Testis (tissue), 3 donors: ENCODE measurements around the gene SLX4IP. TPM values are rescaled to one million over a fixed set of nuclear protein-coding genes. Genes with fewer than 3 reads are reported as not detected.

Experiments used
- DNase-seq: peaks from one replicate; pipeline ENCODE4 v3.0.0-alpha.2; 2019
- H3K27ac ChIP-seq, 2 donors: fragments of 200-600 bp; sonication (generic); one replicate each; pipeline ENCODE4 v1.5.1; 2019
- H3K27me3 ChIP-seq: fragments of 200-600 bp; sonication (generic); one replicate; pipeline ENCODE4 v1.5.1; 2019
- H3K36me3 ChIP-seq: fragments of 200-600 bp; sonication (generic); one replicate; pipeline ENCODE4 v1.5.1; 2017; ENCODE audit warnings: low read depth; ENCODE audit errors: missing control alignments
- H3K4me1 ChIP-seq: fragments of 200-600 bp; sonication (generic); one replicate; pipeline ENCODE4 v1.5.1; 2019
- H3K4me3 ChIP-seq, 2 donors: fragments of 200-600 bp; sonication (generic); one replicate each; pipeline ENCODE4 v1.5.1; 2017 to 2019
- H3K9me3 ChIP-seq: fragments of 200-600 bp; sonication (generic); one replicate; pipeline ENCODE4 v1.5.1; 2017
- CTCF ChIP-seq, 3 experiments: fragments of 450-650 bp in 2 of 3; fragments of 200-600 bp in 1 of 3; sonication (generic) in 1 of 3; IDR thresholded peaks; one replicate each; pipeline ENCODE4 v1.5.1; 2016 to 2019; ENCODE audit warnings: antibody characterized with exemption in 3 of 3, mild to moderate bottlenecking in 2 of 3, moderate library complexity in 1 of 3
- POLR2A ChIP-seq: fragments of 450-650 bp; IDR thresholded peaks from one replicate; pipeline ENCODE4 v1.6.1; 2017; ENCODE audit warnings: antibody characterized with exemption, mild to moderate bottlenecking, moderate library complexity
- WGBS, 2 donors: methylation state at CpG; one replicate each; pipeline ENCODE4 v1.1.5; 2018; 5-methylcytosine and 5-hydroxymethylcytosine counted together
- intact Hi-C: fragments of 100-400 bp; cut with DNase I; formaldehyde crosslinking; loops from one replicate; pipeline ENCODE4 v1.15.1; 2023; ENCODE audit warnings: low total_unique reads
- polyA plus RNA-seq: library from polyadenylated mRNA; stranded (reverse); fragments of 350-450 nt; fragmentation: Illumina TruSeq; extraction: RNeasy Lipid Tissue Mini Kit (QIAGEN cat#74804); gene quantifications from one replicate; pipeline ENCODE4 v1.2.3, GENCODE V29; 2014; ENCODE audit warnings: low read depth, low replicate concordance; ENCODE audit not compliant: insufficient read depth
- total RNA-seq, 2 donors: library from RNA; depleted of rRNA; stranded (reverse); fragments of >200 nt; gene quantifications; one replicate each; pipeline ENCODE4 v1.2.3, GENCODE V29; 2016

SLX4IP gene
- total and polyA plus RNA-seq, 3 donors from 2014 or later: 3.8 to 10.8 (median 9.7) TPM

- H3K4me1 ChIP-seq: peaks cover 12% of the 10 kb centered on the region
- no peaks in the 10 kb centered on the region for H3K36me3 ChIP-seq
- DNase-seq: no peak
- H3K4me3 ChIP-seq: no peak overlapping the region
- WGBS, 2 donors: 81 to 83% methylated on average over 5 of the region's 5 CpGs
- TF ChIP-seq CTCF (IDR thresholded peaks at IDR 0.05): no peak
- TF ChIP-seq POLR2A: no peak
- no peak overlapping the region for H3K27ac ChIP-seq
- intact Hi-C loops: no loop called here
- H3K9me3 ChIP-seq: no peaks in the 10 kb centered on the region
- H3K27me3 ChIP-seq: no peaks in the 10 kb centered on the region
Observed at GRCh38 chr20:10634211-10634610, 199.1 kb downstream of the SLX4IP start.

- no peak overlapping the region for H3K27ac ChIP-seq
- H3K4me1 ChIP-seq: peaks cover 12% of the 10 kb centered on the region
- intact Hi-C loops: no loop called here
- no peak overlapping the region for H3K4me3 ChIP-seq
- 80 to 89% methylated on average over 11 of the region's 11 CpGs for WGBS, 2 donors
- no peaks in the 10 kb centered on the region for H3K36me3 ChIP-seq
- TF ChIP-seq POLR2A (no peak), CTCF (IDR thresholded peaks at IDR 0.05) (no peak)
- H3K9me3 ChIP-seq: no peaks in the 10 kb centered on the region
- DNase-seq: no peak
- H3K27me3 ChIP-seq: no peaks in the 10 kb centered on the region
Observed at GRCh38 chr20:10634683-10635411, 199.7 kb downstream of the SLX4IP start.

- no peak for DNase-seq
- TF ChIP-seq CTCF (IDR thresholded peaks at IDR 0.05): no peak
- no peak for TF ChIP-seq POLR2A
- Histone ChIP-seq H3K4me1 (peaks cover 12% of the 10 kb centered on the region), H3K9me3 (no peaks in the 10 kb centered on the region), H3K36me3 (no peaks in the 10 kb centered on the region), H3K4me3 (no peak overlapping the region), H3K27me3 (no peaks in the 10 kb centered on the region), H3K27ac (no peak overlapping the region)
- WGBS, 2 donors: 81 to 92% methylated on average over 5 of the region's 5 CpGs
- intact Hi-C loops: no loop called here
Observed at GRCh38 chr20:10635476-10636208, 200.5 kb downstream of the SLX4IP start.

GRCh38 chr20:10636326-10636818, 201.3 kb downstream of the SLX4IP start:
- Histone ChIP-seq H3K4me1 (peaks cover 12% of the 10 kb centered on the region), H3K27ac (peak overlapping the region in 1 of 2 donors; percentile 48), H3K9me3 (no peaks in the 10 kb centered on the region), H3K36me3 (no peaks in the 10 kb centered on the region), H3K27me3 (no peaks in the 10 kb centered on the region), H3K4me3 (no peak overlapping the region)
- intact Hi-C loops: no loop called here
- DNase-seq: no peak
- WGBS, 2 donors: 22 to 64% methylated on average over 3 to 5 of the region's 5 CpGs
- no peak for TF ChIP-seq POLR2A
- no peak for TF ChIP-seq CTCF (IDR thresholded peaks at IDR 0.05)
